Thoracic aorta (tissue), 2 donors: ENCODE measurements around the gene ADAMTSL4. TPM values are rescaled to one million over a fixed set of nuclear protein-coding genes. Genes with fewer than 3 reads are reported as not detected.

Source experiments
- ATAC-seq: fragments of 150-250 bp; one replicate; pipeline ENCODE4 v1.8.0; 2017; ENCODE audit warnings: low read depth; ENCODE audit not compliant: insufficient number of reproducible peaks, low FRiP score
- DNase-seq: peaks from one replicate; pipeline ENCODE4 v3.0.0-alpha.2; 2020; ENCODE audit warnings: low spot score
- H3K27ac ChIP-seq, 2 donors: fragments of 200-600 bp; sonication (generic); 1 replicate in 1 of 2; 2 replicates in 1 of 2; pipeline ENCODE4 v1.5.1; 2016; ENCODE audit warnings: mild to moderate bottlenecking in 2 of 2, moderate library complexity in 2 of 2
- H3K27me3 ChIP-seq: fragments of 200-600 bp; sonication (generic); replicated peaks from 2 replicates; pipeline ENCODE4 v1.6.0; 2016; ENCODE audit warnings: mild to moderate bottlenecking; ENCODE audit not compliant: insufficient read depth
- H3K36me3 ChIP-seq: fragments of 200-600 bp; sonication (generic); one replicate; pipeline ENCODE4 v1.5.1; 2016
- H3K4me1 ChIP-seq, 2 donors: fragments of 200-600 bp; sonication (generic); 1 replicate in 1 of 2; 2 replicates in 1 of 2; pipeline versions ENCODE4 v1.5.1 to v1.6.0; 2016; ENCODE audit warnings: low read depth in 2 of 2, mild to moderate bottlenecking in 1 of 2; ENCODE audit not compliant: control insufficient read depth in 1 of 2
- H3K4me3 ChIP-seq: fragments of 200-600 bp; sonication (generic); 2 replicates; pipeline ENCODE4 v1.5.1; 2016; ENCODE audit warnings: mild to moderate bottlenecking
- H3K9me3 ChIP-seq: fragments of 200-600 bp; sonication (generic); 2 replicates; pipeline ENCODE4 v1.5.1; 2016
- CTCF ChIP-seq: fragments of 200-600 bp; sonication (generic); IDR thresholded peaks from one replicate; pipeline ENCODE4 v1.5.1; 2019; ENCODE audit warnings: antibody characterized with exemption
- total RNA-seq, 2 donors: library from RNA; depleted of rRNA; stranded (reverse); fragments of >200 nt; gene quantifications; one replicate each; pipeline versions ENCODE4 v1.1.0 to v1.2.3, GENCODE V29; 2016

The ADAMTSL4 gene
- total RNA-seq, 2 donors from 2014 or later = 28.4 to 45.1 TPM

GRCh38 chr1:150575072-150575489 is 25.9 kb downstream of the ADAMTSL4 start:
- H3K36me3 ChIP-seq = peaks cover 51% of the 10 kb centered on the region
- no peaks in the 10 kb centered on the region for H3K9me3 ChIP-seq
- H3K27me3 ChIP-seq = no peaks in the 10 kb centered on the region
- peaks cover 42 to 46% of the 10 kb centered on the region in 2 donors for H3K4me1 ChIP-seq
- peak overlapping the region; percentile 93 for H3K4me3 ChIP-seq
- H3K27ac ChIP-seq = peak overlapping the region; percentile 39 to 99
- no peak for TF ChIP-seq CTCF
- DNase-seq (no peak), ATAC-seq (no peak)

DNA sequence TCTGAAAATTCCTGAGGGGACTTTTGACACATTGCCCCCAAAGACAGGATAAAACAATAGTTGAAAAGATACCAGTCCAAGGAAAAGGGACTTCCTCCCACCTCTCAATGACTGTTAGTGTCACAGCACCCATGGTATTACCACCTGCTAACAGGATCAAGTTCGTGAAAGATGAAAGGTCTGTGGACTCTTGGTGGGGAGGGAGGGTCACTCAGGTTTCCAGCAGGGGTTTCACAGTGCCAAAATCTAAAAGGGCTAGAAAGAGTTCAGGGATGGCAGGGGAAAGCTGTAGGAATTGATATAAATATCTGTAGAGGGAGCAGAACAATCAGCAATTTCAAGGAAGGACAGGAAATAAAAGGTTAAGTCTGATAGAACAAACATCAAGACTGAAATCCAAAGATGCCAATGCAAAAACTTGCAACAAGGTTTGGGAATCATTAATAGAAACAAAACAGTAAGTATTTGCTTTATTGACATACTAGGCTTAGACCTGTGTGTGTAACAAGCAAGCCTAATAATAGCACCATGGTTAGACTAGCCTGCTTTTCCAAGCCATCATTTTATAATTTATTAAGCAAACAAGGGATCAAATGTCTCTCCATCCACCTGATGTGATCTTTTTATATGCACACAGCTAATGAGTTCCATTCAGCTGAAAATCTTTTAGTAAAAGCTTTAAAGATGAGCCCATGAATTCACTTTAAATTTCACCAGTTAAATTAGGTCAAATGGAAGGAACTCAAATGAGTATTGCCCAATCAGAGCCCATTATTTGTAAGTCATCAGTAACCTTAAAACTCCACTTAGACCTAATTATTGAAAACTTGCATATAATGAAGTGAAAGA is 26.5 kb downstream of the ADAMTSL4 start:
- no peak for TF ChIP-seq CTCF
- Histone ChIP-seq H3K9me3 (no peaks in the 10 kb centered on the region), H3K27ac (peak overlapping the region; percentile 39 to 99), H3K4me3 (peak overlapping the region; percentile 93), H3K27me3 (no peaks in the 10 kb centered on the region), H3K36me3 (peaks cover 51% of the 10 kb centered on the region), H3K4me1 (peaks cover 41 to 45% of the 10 kb centered on the region in 2 donors)
- no peak for ATAC-seq
- DNase-seq = no peak

GRCh38 chr1:150576367-150576711 is 27.1 kb downstream of the ADAMTSL4 start:
- Histone ChIP-seq H3K9me3 (no peaks in the 10 kb centered on the region), H3K4me3 (peak overlapping the region; percentile 93), H3K27me3 (no peaks in the 10 kb centered on the region), H3K4me1 (peaks cover 35 to 39% of the 10 kb centered on the region in 2 donors), H3K36me3 (peaks cover 51% of the 10 kb centered on the region), H3K27ac (peak overlapping the region; percentile 98 to 99)
- no peak for TF ChIP-seq CTCF
- DNase-seq (no peak), ATAC-seq (no peak)

GRCh38 chr1:150576794-150577556 is 27.8 kb downstream of the ADAMTSL4 start:
- no peaks in the 10 kb centered on the region for H3K27me3 ChIP-seq
- peak overlapping the region; percentile 98 to 99 for H3K27ac ChIP-seq
- DNase-seq (no peak), ATAC-seq (no peak)
- no peak for TF ChIP-seq CTCF
- peaks cover 49% of the 10 kb centered on the region for H3K36me3 ChIP-seq
- peaks cover 31 to 33% of the 10 kb centered on the region in 2 donors for H3K4me1 ChIP-seq
- no peaks in the 10 kb centered on the region for H3K9me3 ChIP-seq
- peak overlapping the region; percentile 93 for H3K4me3 ChIP-seq
